GM21528 (cell line): ENCODE results near the gene METAP1D.

Experiments used
- ATAC-seq: cut with Tn5 transposase; IDR thresholded peaks from one replicate; pipeline ENCODE4 v1.9.1; 2021; ENCODE audit warnings: mild to moderate bottlenecking, moderate library complexity; ENCODE audit not compliant: unreplicated experiment, low FRiP score

The METAP1D gene

GRCh38 chr2:172116107-172116506 lies 116.4 kb downstream of the METAP1D start:
- ATAC-seq = no peak

DNA sequence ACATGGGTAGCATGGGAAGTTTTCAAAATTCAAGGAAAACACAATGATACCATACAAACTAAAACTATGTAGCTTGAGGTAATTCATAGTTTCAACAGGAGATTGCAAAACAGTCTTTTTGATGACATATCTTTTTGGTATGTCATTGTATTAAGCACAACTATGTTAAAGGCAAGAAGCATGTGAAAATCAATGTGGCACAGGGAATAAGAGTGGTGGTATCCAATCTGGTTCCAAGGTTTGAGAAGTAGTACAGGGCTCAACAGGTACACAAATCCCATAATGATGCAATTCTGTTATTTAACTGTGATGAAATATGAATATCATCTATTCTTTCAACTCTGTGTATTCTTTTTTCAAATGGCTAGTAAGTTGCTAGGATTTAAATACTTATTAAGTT lies 119.3 kb downstream of the METAP1D start:
- ATAC-seq = no peak

DNA sequence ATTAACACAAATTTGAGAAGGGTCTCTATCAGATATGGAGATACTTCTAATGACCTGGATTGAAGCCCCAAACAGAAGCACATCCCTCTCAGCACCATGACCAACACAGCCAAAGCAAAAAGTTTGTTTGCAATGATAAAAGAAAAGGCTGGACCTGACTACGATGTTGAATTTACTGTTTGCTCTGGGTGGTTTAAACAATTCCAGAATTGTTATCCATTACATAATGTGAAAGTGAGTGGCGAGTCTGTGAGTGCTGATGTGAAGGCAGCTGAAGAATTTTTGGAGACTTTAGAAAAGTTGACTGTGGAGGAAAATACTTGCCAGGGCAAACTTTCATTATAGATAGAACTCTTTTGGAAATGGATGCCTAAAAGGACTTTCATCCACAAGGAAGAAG lies 120.4 kb downstream of the METAP1D start:
- no peak for ATAC-seq

DNA sequence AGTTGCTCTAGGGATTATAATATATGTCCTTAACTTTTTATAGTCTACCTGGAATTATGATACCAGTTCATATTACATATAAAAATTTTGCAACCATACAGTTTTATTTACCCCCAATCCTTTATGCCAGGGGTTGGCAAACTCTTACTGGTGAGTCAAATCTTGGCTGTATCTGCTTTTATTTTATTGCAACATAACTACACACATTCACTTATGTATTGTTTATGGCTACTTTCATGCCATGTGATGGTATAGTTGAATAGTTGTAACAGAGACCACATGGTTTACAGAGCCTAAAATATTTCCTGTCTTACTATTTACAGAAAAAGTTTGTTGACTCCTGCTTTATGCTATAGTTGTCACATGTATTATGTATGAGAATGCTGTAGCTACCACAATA lies 128.7 kb downstream of the METAP1D start:
- ATAC-seq = no peak

DNA sequence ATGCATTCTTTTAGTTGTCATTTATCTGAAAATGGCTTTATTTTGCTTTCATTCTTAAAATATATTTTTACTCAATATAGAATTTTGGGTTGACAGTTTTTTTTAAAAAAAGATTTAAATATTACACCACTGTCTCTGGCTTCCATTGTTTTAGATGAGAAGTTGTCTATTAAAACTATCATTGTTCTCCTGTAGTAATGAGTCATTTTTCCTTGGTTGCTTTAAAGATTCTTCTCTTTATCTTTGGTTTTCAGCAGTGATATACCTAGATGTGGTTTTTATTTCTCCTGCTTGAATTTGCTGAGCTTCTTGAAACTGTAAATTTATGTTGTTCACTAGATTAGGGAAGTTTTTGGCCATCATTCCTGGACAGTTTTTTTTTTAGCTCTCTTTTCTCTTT lies 129.7 kb downstream of the METAP1D start:
- ATAC-seq = no peak
